ENCODE data around the gene H1-8. TPM values are rescaled to one million over a fixed set of nuclear protein-coding genes. Genes with fewer than 3 reads are reported as not detected.

The H1-8 gene
- total RNA-seq, 1 experiment from 2014 or later: not detected

- ChIA-PET POLR2A (ENCODE audit: unreplicated experiment) (no interaction called here), CTCF (no interaction called here)
- no TSS peak for BruUV-seq (replicated peaks)
- ATAC-seq (no peak), DNase-seq (no peak)
- Histone ChIP-seq H4K20me1 (ENCODE audit: low read length) (no peaks in the 10 kb centered on the region), H3K27me3 (ENCODE audit: low read length) (no peaks in the 10 kb centered on the region), H3K4me3 (ENCODE audit: low read length) (no peak overlapping the region), H3K4me1 (ENCODE audit: insufficient read depth, low read length) (no peaks in the 10 kb centered on the region), H3K79me2 (ENCODE audit: low read length) (no peaks in the 10 kb centered on the region), H3K36me3 (ENCODE audit: low read depth, low read length) (no peaks in the 10 kb centered on the region), H3K9ac (ENCODE audit: low read length) (no peak overlapping the region), H3K27ac (ENCODE audit: low read length) (no peak overlapping the region), H3K9me2 (replicated peaks; ENCODE audit: low read length) (no peaks in the 10 kb centered on the region), H3F3A (ENCODE audit: low read length, unreplicated experiment) (no peaks in the 10 kb centered on the region), H2AFZ (ENCODE audit: low read length) (no peak overlapping the region), H3K9me3 (ENCODE audit: low read length) (no peaks in the 10 kb centered on the region), H3K4me2 (ENCODE audit: low read length) (no peak overlapping the region)
- intact Hi-C loops (cut with micrococcal nuclease): no loop called here
- TF ChIP-seq EZH2phosphoT487 (IDR thresholded peaks at IDR 0.05; ENCODE audit: borderline replicate concordance, low read length) (no peak), EZH2 (IDR thresholded peaks at IDR 0.05; ENCODE audit: low read length, unreplicated experiment) (no peak), CTCF (conservative IDR thresholded peaks at IDR 0.05; ENCODE audit: low read depth, low read length) (no peak)
Measured at GRCh38 chr3:129556890-129557547, 14.0 kb downstream of the H1-8 start.

- Histone ChIP-seq H3K27ac (ENCODE audit: low read length) (no peak overlapping the region), H3K36me3 (ENCODE audit: low read depth, low read length) (no peaks in the 10 kb centered on the region), H3K9ac (ENCODE audit: low read length) (no peak overlapping the region), H2AFZ (ENCODE audit: low read length) (no peak overlapping the region), H3K27me3 (ENCODE audit: low read length) (no peaks in the 10 kb centered on the region), H3K4me2 (ENCODE audit: low read length) (no peak overlapping the region), H3F3A (ENCODE audit: low read length, unreplicated experiment) (no peaks in the 10 kb centered on the region), H3K4me3 (ENCODE audit: low read length) (no peak overlapping the region), H3K79me2 (ENCODE audit: low read length) (no peaks in the 10 kb centered on the region), H3K4me1 (ENCODE audit: insufficient read depth, low read length) (no peaks in the 10 kb centered on the region), H3K9me2 (replicated peaks; ENCODE audit: low read length) (no peaks in the 10 kb centered on the region), H3K9me3 (ENCODE audit: low read length) (no peaks in the 10 kb centered on the region), H4K20me1 (ENCODE audit: low read length) (no peaks in the 10 kb centered on the region)
- DNase-seq (no peak), ATAC-seq (no peak)
- POLR2A ChIA-PET (ENCODE audit: unreplicated experiment): no interaction called here
- intact Hi-C loops (cut with micrococcal nuclease): no loop called here
- no TSS peak for BruUV-seq (replicated peaks)
- CTCF ChIA-PET: no interaction called here
- TF ChIP-seq EZH2 (IDR thresholded peaks at IDR 0.05; ENCODE audit: low read length, unreplicated experiment) (no peak), EZH2phosphoT487 (IDR thresholded peaks at IDR 0.05; ENCODE audit: borderline replicate concordance, low read length) (no peak), CTCF (conservative IDR thresholded peaks at IDR 0.05; ENCODE audit: low read depth, low read length) (no peak)
Measured at GRCh38 chr3:129557548-129557894, 14.5 kb downstream of the H1-8 start.

- POLR2A ChIA-PET (ENCODE audit: unreplicated experiment): no interaction called here
- Histone ChIP-seq H3K9me2 (replicated peaks; ENCODE audit: low read length) (no peaks in the 10 kb centered on the region), H3K27me3 (ENCODE audit: low read length) (no peaks in the 10 kb centered on the region), H3F3A (ENCODE audit: low read length, unreplicated experiment) (no peaks in the 10 kb centered on the region), H3K79me2 (ENCODE audit: low read length) (no peaks in the 10 kb centered on the region), H3K27ac (ENCODE audit: low read length) (no peak overlapping the region), H3K36me3 (ENCODE audit: low read depth, low read length) (no peaks in the 10 kb centered on the region), H3K4me2 (ENCODE audit: low read length) (no peak overlapping the region), H3K4me1 (ENCODE audit: insufficient read depth, low read length) (no peaks in the 10 kb centered on the region), H3K9ac (ENCODE audit: low read length) (no peak overlapping the region), H4K20me1 (ENCODE audit: low read length) (no peaks in the 10 kb centered on the region), H2AFZ (ENCODE audit: low read length) (no peak overlapping the region), H3K9me3 (ENCODE audit: low read length) (no peaks in the 10 kb centered on the region), H3K4me3 (ENCODE audit: low read length) (no peak overlapping the region)
- ATAC-seq (no peak), DNase-seq (no peak)
- no TSS peak for BruUV-seq (replicated peaks)
- CTCF ChIA-PET: no interaction called here
- intact Hi-C loops (cut with micrococcal nuclease): no loop called here
- TF ChIP-seq EZH2phosphoT487 (IDR thresholded peaks at IDR 0.05; ENCODE audit: borderline replicate concordance, low read length): no peak
Measured at GRCh38 chr3:129558081-129558771, 15.3 kb downstream of the H1-8 start.

All from PC-3 (cell line).